ENCODE measurements around the gene ARHGEF7. TPM values are rescaled to one million over a fixed set of nuclear protein-coding genes. Genes with fewer than 3 reads are reported as not detected.

Gene ARHGEF7
- total RNA-seq, 4 donors from 2014 or later: 64.2 to 127 (median 88.2) TPM

- H3K27ac ChIP-seq: peak overlapping the region; percentile 7 to 55 (median 53)
- no peak for TF ChIP-seq POLR2A (IDR thresholded peaks at IDR 0.05)
- TF ChIP-seq CTCF (IDR thresholded peaks at IDR 0.05): no peak
- H3K27me3 ChIP-seq: no peaks in the 10 kb centered on the region
- no peak overlapping the region for H3K4me3 ChIP-seq (replicated peaks in 1 of 3)
- H3K36me3 ChIP-seq: no peaks in the 10 kb centered on the region
- peak; percentile 78 to 83 for DNase-seq
- peaks cover 33 to 39% of the 10 kb centered on the region in 2 donors for H3K4me1 ChIP-seq
- 23 to 24% methylated on average over 15 of the region's 15 CpGs for WGBS, 2 donors
- H3K9me3 ChIP-seq: no peaks in the 10 kb centered on the region
- intact Hi-C loops (cut with DNase I): loop anchor here (10.0 kb wide), 1 partner anchor 56 kb away; no protein-coding TSS in a partner anchor
Measured at GRCh38 chr13:111210544-111211469, 95.7 kb downstream of the ARHGEF7 start.

GRCh38 chr13:111211789-111212516 is 96.8 kb downstream of the ARHGEF7 start:
- TF ChIP-seq POLR2A (IDR thresholded peaks at IDR 0.05) (no peak), CTCF (IDR thresholded peaks at IDR 0.05) (no peak)
- Histone ChIP-seq H3K36me3 (no peaks in the 10 kb centered on the region), H3K4me3 (replicated peaks in 1 of 3) (no peak overlapping the region), H3K9me3 (no peaks in the 10 kb centered on the region), H3K27me3 (no peaks in the 10 kb centered on the region), H3K4me1 (peaks cover 28 to 33% of the 10 kb centered on the region in 2 donors), H3K27ac (peak overlapping the region; percentile 7 to 55 (median 53))
- intact Hi-C loops (cut with DNase I): loop anchor here (10.0 kb wide), 1 partner anchor 57 kb away; no protein-coding TSS in a partner anchor
- DNase-seq: no peak
- WGBS, 2 donors: 67% methylated on average over 11 to 13 of the region's 13 CpGs

GRCh38 chr13:111212517-111212873 is 97.4 kb downstream of the ARHGEF7 start:
- no peaks in the 10 kb centered on the region for H3K27me3 ChIP-seq
- peaks cover 28 to 34% of the 10 kb centered on the region in 2 donors for H3K4me1 ChIP-seq
- WGBS, 2 donors: 65 to 80% methylated on average over 4 of the region's 4 CpGs
- no peak for DNase-seq
- TF ChIP-seq POLR2A (IDR thresholded peaks at IDR 0.05) (no peak), CTCF (IDR thresholded peaks at IDR 0.05) (no peak)
- H3K36me3 ChIP-seq: no peaks in the 10 kb centered on the region
- peak overlapping the region in 1 of 3 donors; percentile 7 for H3K27ac ChIP-seq
- no peaks in the 10 kb centered on the region for H3K9me3 ChIP-seq
- no peak overlapping the region for H3K4me3 ChIP-seq (replicated peaks in 1 of 3)
- intact Hi-C loops (cut with DNase I): loop anchor here (10.0 kb wide), 1 partner anchor 58 kb away; no protein-coding TSS in a partner anchor

GRCh38 chr13:111213964-111214726 is 99.0 kb downstream of the ARHGEF7 start:
- peak; percentile 48 to 64 for DNase-seq
- Histone ChIP-seq H3K9me3 (no peaks in the 10 kb centered on the region), H3K4me1 (peaks cover 28 to 37% of the 10 kb centered on the region in 2 donors), H3K27ac (no peak overlapping the region), H3K27me3 (no peaks in the 10 kb centered on the region), H3K4me3 (replicated peaks in 1 of 3) (no peak overlapping the region), H3K36me3 (no peaks in the 10 kb centered on the region)
- intact Hi-C loops (cut with DNase I): loop anchor here (10.0 kb wide), 1 partner anchor 59 kb away; no protein-coding TSS in a partner anchor
- TF ChIP-seq CTCF (IDR thresholded peaks at IDR 0.05): no peak
- no peak for TF ChIP-seq POLR2A (IDR thresholded peaks at IDR 0.05)
- WGBS, 2 donors: 70 to 82% methylated on average over 20 to 22 of the region's 22 CpGs

Data from thyroid gland (tissue), 4 donors.